Caco-2 (cell line): ENCODE results near the gene SLC1A2. TPM values are rescaled to one million over a fixed set of nuclear protein-coding genes. Genes with fewer than 3 reads are reported as not detected.

Experiments
- BruUV-seq: library from RNA; stranded (reverse); fragments of 400-500 nt; replicated peaks from 2 replicates; lab custom pipeline; 2021; lab: Mats Ljungman, UMichigan
- CTCF ChIA-PET: fragments of 300-600 bp; sonication (Branson Sonifier 250); formaldehyde crosslinking; loops from one replicate; lab custom pipeline; 2022; ENCODE audit warnings: antibody characterized with exemption; lab: Charles Lee
- POLR2A ChIA-PET: fragments of 300-600 bp; sonication (Branson Sonifier 250); formaldehyde crosslinking; loops from one replicate; lab custom pipeline; 2022; ENCODE audit warnings: antibody characterized with exemption; lab: Charles Lee
- DNase-seq, 2 experiments: peaks; one replicate each; pipeline versions ENCODE4 v3.0.0 to v3.0.0-alpha.2; 2020 to 2022
- H3K27me3 ChIP-seq: replicated peaks from 2 replicates; pipeline ENCODE4 v1.6.0; 2011; ENCODE audit warnings: low read length; ENCODE audit not compliant: control insufficient read depth, insufficient read depth
- H3K36me3 ChIP-seq: 2 replicates; pipeline ENCODE4 v1.5.1; 2011; ENCODE audit warnings: low read length; ENCODE audit not compliant: control insufficient read depth, insufficient read depth
- H3K4me1 ChIP-seq: fragments of 250-450 bp; sonication (Bioruptor Pico); 2 replicates; pipeline ENCODE4 v1.5.1; 2020; ENCODE audit warnings: mild to moderate bottlenecking
- H3K4me3 ChIP-seq: 2 replicates; pipeline ENCODE4 v1.5.1; 2011; ENCODE audit warnings: low read depth, mild to moderate bottlenecking, control low read depth, low read length
- H3K9me3 ChIP-seq: fragments of 250-450 bp; sonication (Bioruptor Pico); 2 replicates; pipeline ENCODE4 v1.5.1; 2020; ENCODE audit warnings: mild to moderate bottlenecking, moderate library complexity
- H3K27ac Mint-ChIP-seq: one replicate; pipeline ENCODE4 v1.8.0; 2022; ENCODE audit warnings: mixed read lengths; ENCODE audit not compliant: unreplicated experiment
- H3K27me3 Mint-ChIP-seq: one replicate; pipeline ENCODE4 v1.8.0; 2022; ENCODE audit warnings: mixed read lengths; ENCODE audit not compliant: insufficient read depth, unreplicated experiment
- H3K36me3 Mint-ChIP-seq: one replicate; pipeline ENCODE4 v1.8.0; 2022; ENCODE audit warnings: mild to moderate bottlenecking, mixed read lengths; ENCODE audit not compliant: insufficient read depth, unreplicated experiment
- H3K4me1 Mint-ChIP-seq: one replicate; pipeline ENCODE4 v1.8.0; 2022; ENCODE audit warnings: low read depth, mixed read lengths; ENCODE audit not compliant: unreplicated experiment
- H3K4me3 Mint-ChIP-seq: one replicate; pipeline ENCODE4 v1.8.0; 2022; ENCODE audit warnings: mild to moderate bottlenecking, moderate library complexity, mixed read lengths; ENCODE audit not compliant: unreplicated experiment
- H3K9me3 Mint-ChIP-seq: one replicate; pipeline ENCODE4 v1.8.0; 2022; ENCODE audit warnings: mixed read lengths; ENCODE audit not compliant: unreplicated experiment
- intact Hi-C: fragments of 100-400 bp; cut with micrococcal nuclease; formaldehyde crosslinking; loops from one replicate; pipeline ENCODE4 v1.10.0; 2022; ENCODE audit not compliant: unreplicated experiment
- total RNA-seq: library from RNA; stranded (reverse); gene quantifications from 2 replicates; pipeline ENCODE4 v1.2.3, GENCODE V29; 2022
- TF ChIP-seq, protein P1 (sequence below), 2 experiments: fragments of 200-600 bp in 1 of 2; IDR thresholded peaks; 1 replicate in 1 of 2; 2 replicates in 1 of 2; pipeline versions ENCODE4 v1.5.1 to v1.8.0; 2011 to 2022; ENCODE audit warnings: antibody characterized with exemption in 1 of 2, control low read depth in 1 of 2, inconsistent platforms in 1 of 2, low read depth in 1 of 2, low read length in 1 of 2, mild to moderate bottlenecking in 1 of 2, moderate library complexity in 1 of 2; ENCODE audit not compliant: insufficient read depth in 1 of 2, severe bottlenecking in 1 of 2, unreplicated experiment in 1 of 2

SLC1A2 gene
- total RNA-seq, 1 experiment from 2014 or later = 2.0 TPM

- no peaks in the 10 kb centered on the region for H3K36me3 ChIP-seq
- H3K4me1 ChIP-seq = no peaks in the 10 kb centered on the region; the same call in 1 of the 2 replicates
- no peaks in the 10 kb centered on the region for H3K27me3 ChIP-seq
- Mint-ChIP-seq H3K4me1 (peaks cover 9% of the 10 kb centered on the region), H3K9me3 (no peaks in the 10 kb centered on the region), H3K27me3 (no peaks in the 10 kb centered on the region), H3K36me3 (no peaks in the 10 kb centered on the region), H3K27ac (no peak overlapping the region), H3K4me3 (no peak overlapping the region)
- H3K4me3 ChIP-seq = no peak overlapping the region
- ChIA-PET CTCF (no interaction called here), POLR2A (no interaction called here)
- no peak for DNase-seq
- TF ChIP-seq, protein P1, sequence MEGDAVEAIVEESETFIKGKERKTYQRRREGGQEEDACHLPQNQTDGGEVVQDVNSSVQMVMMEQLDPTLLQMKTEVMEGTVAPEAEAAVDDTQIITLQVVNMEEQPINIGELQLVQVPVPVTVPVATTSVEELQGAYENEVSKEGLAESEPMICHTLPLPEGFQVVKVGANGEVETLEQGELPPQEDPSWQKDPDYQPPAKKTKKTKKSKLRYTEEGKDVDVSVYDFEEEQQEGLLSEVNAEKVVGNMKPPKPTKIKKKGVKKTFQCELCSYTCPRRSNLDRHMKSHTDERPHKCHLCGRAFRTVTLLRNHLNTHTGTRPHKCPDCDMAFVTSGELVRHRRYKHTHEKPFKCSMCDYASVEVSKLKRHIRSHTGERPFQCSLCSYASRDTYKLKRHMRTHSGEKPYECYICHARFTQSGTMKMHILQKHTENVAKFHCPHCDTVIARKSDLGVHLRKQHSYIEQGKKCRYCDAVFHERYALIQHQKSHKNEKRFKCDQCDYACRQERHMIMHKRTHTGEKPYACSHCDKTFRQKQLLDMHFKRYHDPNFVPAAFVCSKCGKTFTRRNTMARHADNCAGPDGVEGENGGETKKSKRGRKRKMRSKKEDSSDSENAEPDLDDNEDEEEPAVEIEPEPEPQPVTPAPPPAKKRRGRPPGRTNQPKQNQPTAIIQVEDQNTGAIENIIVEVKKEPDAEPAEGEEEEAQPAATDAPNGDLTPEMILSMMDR (IDR thresholded peaks at IDR 0.05; ENCODE audit: insufficient read depth in 1 of 2, low read depth in 1 of 2, low read length in 1 of 2, severe bottlenecking in 1 of 2, unreplicated experiment in 1 of 2) = no peak
- intact Hi-C loops = no loop called here
- H3K9me3 ChIP-seq = no peaks in the 10 kb centered on the region
- BruUV-seq = no TSS peak
Observed at GRCh38 chr11:35204614-35205013, 214.7 kb downstream of the SLC1A2 start.

Other genes with a start within 250 kb of the SLC1A2 start
- gene PAMR1, start 106.1 kb upstream of the SLC1A2 start, total RNA-seq = 12.9 and 17.9 TPM in 2 replicates
- 12.0 and 14.4 TPM in 2 replicates for gene FJX1, start 198.9 kb upstream of the SLC1A2 start, total RNA-seq
- gene TRIM44, start 243.2 kb upstream of the SLC1A2 start, total RNA-seq = 74.6 and 81.4 TPM in 2 replicates